Breast epithelium (tissue), 4 donors: Measurements from ENCODE around the gene SYT14. TPM values are rescaled to one million over a fixed set of nuclear protein-coding genes. Genes with fewer than 3 reads are reported as not detected.
"Not testable (repeated sequence)": the region's sequence is repeated elsewhere in the genome, so short reads cannot be mapped to it uniquely, and the experiment has no call there.

Experiments
- DNase-seq, 2 donors: peaks; one replicate each; pipeline ENCODE4 v3.0.0-alpha.2; 2019; ENCODE audit warnings: low spot score in 2 of 2
- H3K27ac ChIP-seq, 2 donors: fragments of 200-600 bp; sonication (generic) in 1 of 2; one replicate each; pipeline ENCODE4 v1.5.1; 2016 to 2019; ENCODE audit warnings: mild to moderate bottlenecking in 1 of 2
- H3K27me3 ChIP-seq, 2 donors: fragments of 200-600 bp; sonication (generic) in 1 of 2; one replicate each; pipeline versions ENCODE4 v1.5.1 to v1.6.0; 2017 to 2019; ENCODE audit warnings: control low read depth in 1 of 2, mild to moderate bottlenecking in 1 of 2
- H3K36me3 ChIP-seq: fragments of 200-600 bp; one replicate; pipeline ENCODE4 v1.5.1; 2019
- H3K4me1 ChIP-seq, 2 donors: fragments of 200-600 bp; sonication (generic); one replicate each; pipeline ENCODE4 v1.5.1; 2016 to 2019; ENCODE audit warnings: control low read depth in 1 of 2
- H3K4me3 ChIP-seq, 3 donors: fragments of 200-600 bp; sonication (generic); 1 replicate in 2 of 3; 2 replicates in 1 of 3; pipeline ENCODE4 v1.5.1; 2016 to 2019; ENCODE audit warnings: mild to moderate bottlenecking in 3 of 3, moderate library complexity in 2 of 3
- H3K9me3 ChIP-seq, 2 donors: fragments of 200-600 bp; sonication (generic) in 1 of 2; one replicate each; pipeline ENCODE4 v1.5.1; 2016 to 2019; ENCODE audit warnings: control low read depth in 1 of 2
- CTCF ChIP-seq, 3 donors: fragments of 450-650 bp; IDR thresholded peaks; one replicate each; pipeline ENCODE4 v1.5.1; 2016 to 2017; ENCODE audit warnings: antibody characterized with exemption in 3 of 3, mild to moderate bottlenecking in 3 of 3, moderate library complexity in 3 of 3
- POLR2A ChIP-seq: fragments of 450-650 bp; IDR thresholded peaks from one replicate; pipeline ENCODE4 v1.6.1; 2016; ENCODE audit warnings: antibody characterized with exemption, mild to moderate bottlenecking, moderate library complexity
- POLR2AphosphoS5 ChIP-seq, 3 donors: sonication (generic); formaldehyde crosslinking; IDR thresholded peaks; one replicate each; pipeline ENCODE4 v1.6.1; 2017; ENCODE audit warnings: antibody characterized with exemption in 3 of 3
- intact Hi-C: fragments of 100-400 bp; cut with DNase I; formaldehyde crosslinking; loops from one replicate; pipeline ENCODE4 v1.15.1; 2023; ENCODE audit warnings: low total_unique reads
- total RNA-seq, 3 donors: library from RNA; depleted of rRNA; stranded (reverse); fragments of >200 nt; gene quantifications; one replicate each; pipeline ENCODE4 v1.1.0, GENCODE V29; 2016

Gene SYT14
- total RNA-seq, 3 donors from 2014 or later: 0.73 TPM; not detected in 2

- Histone ChIP-seq H3K4me3 (no peak overlapping the region), H3K9me3 (no peaks in the 10 kb centered on the region), H3K36me3 (no peaks in the 10 kb centered on the region), H3K27ac (no peak overlapping the region), H3K4me1 (no peaks in the 10 kb centered on the region), H3K27me3 (no peaks in the 10 kb centered on the region)
- intact Hi-C loops: no loop called here
- TF ChIP-seq POLR2A: no peak
- TF ChIP-seq POLR2AphosphoS5 (IDR thresholded peaks at IDR 0.05): no peak
- no peak for TF ChIP-seq CTCF (IDR thresholded peaks at IDR 0.05)
- no peak for DNase-seq
Measured at GRCh38 chr1:209962388-209962787, 24.4 kb downstream of the SYT14 start.

DNA sequence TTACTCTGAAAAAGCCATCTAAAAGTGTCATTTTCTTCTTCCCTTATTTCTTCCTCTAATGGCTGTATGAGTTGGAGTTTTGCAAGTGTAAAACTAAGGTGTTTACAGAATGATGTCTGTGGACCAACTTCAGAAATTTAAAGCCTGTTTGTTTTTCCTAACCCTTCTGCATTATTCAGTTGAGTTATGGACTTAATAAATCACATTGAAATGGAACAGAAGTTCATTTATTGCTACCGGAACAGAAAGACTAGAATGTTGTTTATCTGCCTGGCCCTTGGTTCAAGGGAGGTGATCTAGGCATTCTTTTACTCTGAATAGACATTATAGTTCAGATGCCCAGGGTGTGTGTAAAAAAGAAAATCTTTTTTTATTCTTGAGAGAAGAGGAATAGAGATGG, 24.8 kb downstream of the SYT14 start:
- Histone ChIP-seq H3K4me1 (no peaks in the 10 kb centered on the region), H3K9me3 (no peaks in the 10 kb centered on the region), H3K27ac (no peak overlapping the region), H3K27me3 (no peaks in the 10 kb centered on the region), H3K4me3 (no peak overlapping the region), H3K36me3 (no peaks in the 10 kb centered on the region)
- TF ChIP-seq POLR2AphosphoS5 (IDR thresholded peaks at IDR 0.05) (no peak), CTCF (IDR thresholded peaks at IDR 0.05) (no peak), POLR2A (no peak)
- intact Hi-C loops: no loop called here
- no peak for DNase-seq

GRCh38 chr1:209965996-209966395, 28.0 kb downstream of the SYT14 start:
- Histone ChIP-seq H3K9me3 (no peaks in the 10 kb centered on the region), H3K4me3 (no peak overlapping the region), H3K4me1 (no peaks in the 10 kb centered on the region), H3K27me3 (no peaks in the 10 kb centered on the region), H3K27ac (no peak overlapping the region), H3K36me3 (no peaks in the 10 kb centered on the region)
- DNase-seq: no peak
- intact Hi-C loops: no loop called here
- no peak for TF ChIP-seq POLR2AphosphoS5 (IDR thresholded peaks at IDR 0.05)

- H3K27ac ChIP-seq, H3K27me3 ChIP-seq, DNase-seq, H3K4me3 ChIP-seq, intact Hi-C loops, H3K9me3 ChIP-seq, H3K36me3 ChIP-seq, H3K4me1 ChIP-seq: not testable (repeated sequence)
Measured at GRCh38 chr1:209978721-209979120, 40.7 kb downstream of the SYT14 start.

DNA sequence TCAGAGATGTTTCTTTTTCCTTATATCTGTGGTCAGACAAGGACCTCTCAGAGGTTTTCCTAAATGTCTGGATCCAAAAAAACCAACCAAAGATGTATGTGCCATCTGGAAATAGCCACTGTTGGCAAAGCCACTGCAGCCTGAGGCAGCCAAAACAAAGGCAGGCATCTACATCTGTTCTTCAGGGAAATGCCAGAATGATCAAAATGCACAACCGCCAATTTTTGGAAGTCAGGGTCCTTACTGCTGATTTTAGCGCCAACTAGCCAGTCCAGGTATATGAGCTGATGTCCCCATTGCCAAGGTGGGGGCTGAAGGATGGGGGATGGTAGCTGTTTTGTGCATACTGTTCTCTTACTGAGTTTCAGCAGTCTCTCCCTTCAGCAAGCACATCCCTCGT, 45.9 kb downstream of the SYT14 start:
- DNase-seq: no peak
- H3K27me3 ChIP-seq: no peaks in the 10 kb centered on the region
- TF ChIP-seq CTCF (IDR thresholded peaks at IDR 0.05) (no peak), POLR2AphosphoS5 (IDR thresholded peaks at IDR 0.05) (no peak), POLR2A (no peak)
- H3K36me3 ChIP-seq: no peaks in the 10 kb centered on the region
- H3K4me3 ChIP-seq: no peak overlapping the region
- H3K9me3 ChIP-seq: peaks cover 6 to 7% of the 10 kb centered on the region in 2 donors
- no peaks in the 10 kb centered on the region for H3K4me1 ChIP-seq
- intact Hi-C loops: no loop called here
- H3K27ac ChIP-seq: no peak overlapping the region

DNA sequence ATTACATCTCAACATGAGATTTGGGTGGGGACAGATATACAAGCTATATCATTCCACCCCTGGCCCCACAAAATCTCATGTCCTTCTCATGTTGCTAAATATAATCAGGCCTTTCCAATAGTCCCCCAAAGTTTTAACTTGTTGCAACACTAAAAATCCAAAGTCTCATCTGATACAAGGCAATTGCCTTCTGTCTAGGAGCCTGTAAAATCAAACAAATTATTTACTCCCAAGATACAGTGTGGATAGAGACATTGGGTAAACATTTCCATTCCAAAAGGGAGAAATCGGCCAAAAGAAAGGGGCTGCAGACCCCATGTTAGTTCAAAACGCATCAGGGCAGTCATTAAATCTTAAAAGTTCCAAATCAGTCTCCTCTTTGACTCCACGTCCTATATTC, 47.0 kb downstream of the SYT14 start:
- Histone ChIP-seq H3K27ac (no peak overlapping the region), H3K4me3 (no peak overlapping the region), H3K36me3 (no peaks in the 10 kb centered on the region), H3K4me1 (no peaks in the 10 kb centered on the region), H3K9me3 (peaks cover 6 to 7% of the 10 kb centered on the region in 2 donors), H3K27me3 (no peaks in the 10 kb centered on the region)
- TF ChIP-seq POLR2AphosphoS5 (IDR thresholded peaks at IDR 0.05) (no peak), POLR2A (no peak), CTCF (IDR thresholded peaks at IDR 0.05) (no peak)
- intact Hi-C loops: no loop called here
- no peak for DNase-seq
